HG03354 (cell line): ENCODE measurements around the gene MTHFD2.
"Not testable (repeated sequence)": the region's sequence is repeated elsewhere in the genome, so short reads cannot be mapped to it uniquely, and the experiment has no call there.

Source experiments
- ATAC-seq: cut with Tn5 transposase; IDR thresholded peaks from one replicate; pipeline ENCODE4 v1.9.1; 2021; ENCODE audit warnings: mild to moderate bottlenecking; ENCODE audit not compliant: unreplicated experiment, poor library complexity, severe bottlenecking

MTHFD2 gene

DNA sequence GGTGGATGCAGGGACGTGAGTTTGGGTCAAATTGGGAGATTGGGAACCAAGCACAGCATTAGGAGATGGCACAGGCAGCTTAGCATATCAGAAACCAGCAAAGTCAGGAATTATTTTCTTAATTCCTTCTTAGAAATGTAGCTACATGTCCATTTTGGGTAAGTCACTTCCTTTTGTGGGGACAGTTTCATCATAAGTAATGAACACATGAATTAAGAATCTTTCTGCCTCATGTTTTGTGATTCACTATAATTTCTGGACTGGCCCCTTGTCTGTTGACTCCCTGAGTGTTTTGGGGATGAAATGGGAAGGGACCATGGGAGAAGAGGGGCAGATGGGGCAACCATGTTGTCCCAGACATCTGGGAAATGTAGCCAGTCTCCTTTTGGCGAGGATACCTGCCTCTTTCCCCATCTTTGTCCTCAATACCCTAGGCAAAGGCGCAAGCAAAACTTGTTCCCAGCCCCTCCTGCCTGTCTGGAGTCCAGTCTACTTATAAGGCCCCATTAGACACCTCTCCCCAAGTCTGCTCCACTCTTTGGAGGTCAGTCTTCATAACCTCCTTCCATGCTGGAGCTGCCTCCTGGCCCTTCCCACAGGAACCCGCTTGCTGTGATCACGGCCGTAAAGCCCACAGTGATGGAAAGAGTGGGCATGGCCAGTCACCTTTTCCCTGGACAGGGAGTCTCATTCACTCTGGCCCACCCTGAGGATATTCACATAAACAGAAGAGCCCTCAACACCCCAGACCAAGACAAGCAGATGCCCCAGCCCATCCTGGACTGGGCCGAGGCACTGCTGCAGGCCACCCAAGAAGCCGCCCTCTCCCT lies 25.7 kb downstream of the MTHFD2 start:
- ATAC-seq: no peak

DNA sequence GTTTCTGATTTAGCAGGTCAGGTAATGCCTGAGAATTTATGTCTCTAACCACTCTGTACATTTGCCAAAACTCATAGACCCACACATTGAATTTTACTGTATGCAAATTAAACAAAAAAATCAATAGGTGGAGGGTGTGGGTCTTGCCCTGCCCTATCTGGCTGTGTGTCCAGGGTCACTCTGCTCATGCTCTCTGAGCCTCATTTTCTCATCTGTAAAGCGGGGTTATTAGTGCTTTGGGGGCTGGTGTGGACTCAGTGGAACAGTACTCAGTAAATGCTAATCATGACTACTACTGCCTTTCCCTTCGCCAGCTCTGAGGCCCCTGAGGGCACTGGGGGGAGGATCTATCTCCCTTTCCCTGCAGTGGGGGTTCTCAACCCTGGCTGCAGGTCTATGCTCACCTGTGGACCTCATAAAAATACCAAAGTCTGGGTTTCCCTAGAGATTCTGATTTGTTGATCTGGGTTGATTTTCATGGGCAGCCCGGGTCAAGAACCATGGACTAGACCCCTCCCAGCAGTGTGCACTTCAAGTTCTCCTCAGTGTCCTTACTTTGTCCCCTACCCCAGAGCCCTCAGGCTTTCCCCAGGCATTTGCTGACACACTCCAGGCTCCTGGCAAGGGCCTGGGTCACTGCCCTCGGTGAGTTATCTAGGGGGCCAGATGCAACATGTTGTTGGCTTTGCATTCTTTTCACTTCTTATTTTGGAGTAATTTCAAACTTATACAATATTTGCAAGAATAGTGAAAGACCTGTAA lies 27.5 kb downstream of the MTHFD2 start:
- ATAC-seq: no peak

DNA sequence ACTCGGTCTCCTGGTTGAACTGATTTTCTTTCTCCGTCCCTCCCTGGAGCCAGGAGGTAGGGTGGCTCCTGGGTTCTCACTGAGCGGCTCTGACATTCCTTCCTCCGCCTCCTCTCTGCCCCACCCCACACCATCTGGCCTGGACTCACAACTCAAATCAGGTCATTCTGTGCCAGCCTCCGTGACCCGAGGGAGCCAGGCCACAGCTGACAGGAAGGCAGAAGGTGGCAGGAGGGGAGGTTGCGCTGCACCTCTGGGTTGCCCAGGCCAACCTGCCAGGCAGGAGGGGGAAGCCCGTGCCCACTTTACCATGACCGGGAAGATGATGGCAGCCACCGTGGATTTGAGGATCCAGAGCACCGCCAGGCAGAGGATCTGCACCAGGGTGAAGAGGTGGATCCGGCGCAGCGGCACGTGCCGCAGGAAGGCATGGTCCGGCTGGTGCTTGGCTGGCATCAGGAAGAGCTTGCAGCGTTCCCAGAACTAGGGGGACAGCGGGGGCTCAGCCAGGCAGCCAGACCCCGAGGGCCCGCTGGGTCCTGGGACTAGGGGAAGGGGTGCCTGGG lies 28.3 kb downstream of the MTHFD2 start:
- no peak for ATAC-seq

DNA sequence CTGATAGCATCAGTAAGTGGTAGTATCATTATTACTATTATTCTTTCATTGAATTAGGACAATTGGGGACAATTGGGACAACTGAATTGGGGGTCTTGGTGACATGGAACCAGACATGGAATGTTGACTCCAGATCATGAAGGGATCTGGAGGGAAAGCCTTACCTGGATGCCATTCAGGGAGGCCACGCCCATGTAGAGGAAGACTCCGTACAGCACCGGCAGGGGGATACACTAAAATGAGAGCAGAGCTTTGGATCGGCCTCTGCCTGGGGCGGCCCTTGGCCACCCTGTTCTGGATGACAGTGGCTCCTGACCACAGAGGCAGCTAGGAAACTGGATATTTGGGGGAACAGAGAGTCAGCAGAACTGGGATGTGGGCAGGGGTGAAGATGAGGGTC lies 29.2 kb downstream of the MTHFD2 start:
- ATAC-seq: no peak

DNA sequence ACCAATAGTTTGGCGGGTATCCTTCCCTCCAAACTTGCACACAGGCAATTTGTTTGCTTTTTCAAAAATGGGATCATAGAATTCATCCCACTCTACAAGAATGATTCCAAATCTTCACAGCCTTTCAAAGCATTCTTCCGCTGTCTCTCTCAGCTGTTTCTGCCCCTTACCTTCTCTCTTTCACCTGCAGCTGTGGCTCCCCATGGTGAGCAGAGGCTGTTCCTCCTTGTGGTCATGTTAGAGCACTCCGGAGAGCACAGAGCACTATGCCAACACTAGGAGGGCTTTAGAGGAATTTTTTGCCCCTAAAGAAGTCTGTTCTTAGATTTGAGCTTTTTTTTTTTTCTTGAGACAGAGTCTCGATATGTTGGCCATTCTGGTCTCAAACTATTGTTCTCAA lies 30.4 kb downstream of the MTHFD2 start:
- ATAC-seq: no peak

DNA sequence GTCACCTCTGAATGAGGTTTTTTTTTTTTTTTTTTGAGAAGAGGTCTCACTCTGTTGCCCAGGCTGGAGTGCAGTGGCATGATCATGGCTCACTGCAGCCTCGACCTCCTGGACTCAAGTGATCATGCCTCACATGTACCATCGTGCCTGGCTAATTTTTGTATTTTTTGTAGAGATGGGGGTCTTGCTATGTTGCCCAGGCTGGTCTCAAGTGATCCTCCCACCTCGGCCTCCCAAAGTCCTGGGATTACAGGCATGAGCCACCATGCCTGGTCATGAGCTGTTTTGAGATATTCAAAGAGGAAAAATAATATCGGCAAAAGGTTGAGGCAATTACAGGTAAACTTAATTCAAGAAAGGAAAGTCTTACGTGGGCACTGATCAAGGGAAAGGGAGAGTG lies 31.4 kb downstream of the MTHFD2 start:
- ATAC-seq: not testable (repeated sequence)

DNA sequence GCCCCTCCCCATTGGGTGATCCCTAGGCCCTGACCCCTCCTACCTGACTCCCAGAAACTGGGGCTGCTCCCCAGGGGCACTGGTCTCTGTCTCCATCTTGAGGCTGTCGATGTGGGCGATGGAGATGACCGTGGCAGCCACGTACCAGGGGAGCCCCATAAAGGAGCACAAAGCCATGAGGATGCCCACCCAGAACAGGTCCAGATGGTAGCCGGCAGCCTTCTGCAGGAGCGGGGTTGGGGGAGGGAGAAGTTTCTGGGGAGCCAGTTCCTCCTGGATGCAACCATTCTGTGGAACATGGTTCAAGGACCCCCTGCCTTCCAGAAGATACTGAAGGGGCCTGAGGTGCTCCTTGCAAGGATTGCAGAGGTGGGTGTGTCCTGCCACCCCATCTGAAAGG lies 34.0 kb downstream of the MTHFD2 start:
- no peak for ATAC-seq

DNA sequence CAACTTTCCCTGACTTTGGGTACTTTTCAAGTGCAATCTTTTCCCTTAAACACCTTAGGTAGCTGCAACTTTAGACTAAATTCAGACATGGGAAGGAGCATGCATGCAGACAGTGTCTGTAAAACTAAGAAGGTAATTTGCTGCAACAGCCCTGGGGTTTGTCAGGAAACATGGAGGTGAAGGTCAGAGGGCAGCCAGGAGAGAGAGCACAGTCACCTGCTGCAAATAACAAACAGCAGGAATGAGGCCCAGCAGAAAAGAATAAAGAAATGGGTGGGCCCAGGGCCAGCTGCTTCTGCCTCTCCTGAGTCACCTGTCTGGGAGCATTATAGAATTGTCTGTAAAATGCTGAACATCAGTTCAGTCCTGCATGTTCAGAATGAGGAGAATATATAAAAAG lies 35.2 kb downstream of the MTHFD2 start:
- no peak for ATAC-seq

DNA sequence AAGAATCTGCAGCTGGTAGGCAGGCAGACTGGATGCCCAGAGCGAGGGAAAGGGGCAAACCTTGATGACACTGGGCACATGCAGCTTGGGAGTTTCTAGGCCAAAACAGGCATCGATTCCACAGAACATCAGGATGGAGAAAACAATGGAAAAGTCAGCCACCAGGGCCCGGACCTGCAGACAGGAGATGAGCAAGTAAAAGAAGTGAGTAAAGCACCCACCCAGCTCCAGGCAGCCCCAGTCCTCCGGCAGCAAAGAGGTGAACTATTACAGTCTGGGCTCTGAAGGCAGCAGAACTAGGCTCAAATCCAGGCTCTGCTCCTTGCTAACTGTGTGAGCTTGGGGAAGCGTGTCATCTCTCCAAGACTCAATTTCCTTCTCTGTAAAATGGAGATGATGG lies 36.6 kb downstream of the MTHFD2 start:
- no peak for ATAC-seq

DNA sequence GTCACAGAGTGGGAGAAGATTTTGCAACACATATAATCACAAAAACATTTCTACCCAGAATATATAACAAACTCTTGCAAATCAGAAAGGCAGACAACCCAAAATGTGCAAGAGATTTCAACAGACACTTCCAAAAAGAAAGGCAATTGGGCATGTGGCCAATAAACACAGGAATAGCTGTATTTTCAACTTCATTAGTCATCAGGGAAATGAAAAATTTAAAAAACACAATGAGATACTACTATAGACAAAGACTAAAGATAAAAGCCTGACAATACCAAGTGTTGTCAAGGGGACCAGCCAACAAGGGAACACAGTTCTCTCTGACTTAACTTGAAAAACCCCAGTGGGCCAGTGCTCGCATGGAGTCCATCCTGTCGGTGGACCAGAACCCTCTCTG lies 40.5 kb downstream of the MTHFD2 start:
- no peak for ATAC-seq

DNA sequence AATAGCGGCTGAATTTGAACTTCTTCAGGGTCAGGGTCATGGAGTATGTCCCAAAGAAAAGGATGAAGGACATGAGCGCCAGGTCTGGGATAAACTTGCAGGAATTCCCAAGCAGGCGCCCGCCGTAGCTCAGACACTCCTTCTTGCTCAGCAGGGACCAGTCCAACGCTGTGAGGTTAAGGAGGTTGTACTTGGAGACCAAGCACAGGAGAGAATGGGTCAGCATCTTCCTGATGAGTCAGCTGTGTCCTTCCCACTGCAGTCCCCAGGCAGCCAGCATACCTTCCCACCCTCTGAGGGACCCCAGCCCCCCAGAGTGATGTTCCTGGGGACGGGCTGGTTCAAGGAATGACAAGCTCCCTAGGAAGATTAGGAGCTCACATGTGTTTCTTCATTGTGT lies 40.9 kb downstream of the MTHFD2 start:
- ATAC-seq: no peak

DNA sequence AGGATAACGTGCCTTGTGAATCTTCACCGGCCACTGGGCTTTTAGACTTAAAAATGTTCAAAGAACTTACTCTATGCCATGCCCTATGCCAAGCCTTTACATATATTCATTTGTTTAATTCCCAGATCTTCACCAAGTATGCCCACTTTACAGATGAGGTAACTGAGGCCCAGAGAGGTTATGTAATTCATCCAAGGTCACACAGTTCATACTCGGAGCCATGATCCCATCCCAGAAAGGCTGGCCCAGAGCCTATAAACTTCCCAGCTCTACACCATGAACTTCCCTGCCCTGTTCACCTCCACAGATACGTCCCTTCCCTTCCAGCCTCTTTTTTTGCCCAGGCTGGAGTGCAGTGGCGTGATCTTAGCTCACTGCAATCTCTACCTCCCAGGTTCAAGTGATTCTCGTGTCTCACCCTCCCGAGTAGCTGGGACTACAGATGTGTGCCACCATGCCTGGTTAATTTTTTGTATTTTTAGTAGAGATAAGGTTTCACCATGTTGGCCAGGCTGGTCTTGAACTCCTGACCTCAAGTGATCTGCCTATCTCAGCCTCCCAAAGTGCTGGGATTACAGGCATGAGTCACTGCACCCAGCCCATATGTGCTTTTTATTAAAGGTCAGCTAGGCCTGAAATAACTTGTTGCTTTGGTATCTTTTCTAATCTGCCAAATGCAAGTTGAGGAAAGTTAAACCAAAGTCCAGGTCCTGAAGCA lies 44.1 kb downstream of the MTHFD2 start:
- no peak for ATAC-seq

DNA sequence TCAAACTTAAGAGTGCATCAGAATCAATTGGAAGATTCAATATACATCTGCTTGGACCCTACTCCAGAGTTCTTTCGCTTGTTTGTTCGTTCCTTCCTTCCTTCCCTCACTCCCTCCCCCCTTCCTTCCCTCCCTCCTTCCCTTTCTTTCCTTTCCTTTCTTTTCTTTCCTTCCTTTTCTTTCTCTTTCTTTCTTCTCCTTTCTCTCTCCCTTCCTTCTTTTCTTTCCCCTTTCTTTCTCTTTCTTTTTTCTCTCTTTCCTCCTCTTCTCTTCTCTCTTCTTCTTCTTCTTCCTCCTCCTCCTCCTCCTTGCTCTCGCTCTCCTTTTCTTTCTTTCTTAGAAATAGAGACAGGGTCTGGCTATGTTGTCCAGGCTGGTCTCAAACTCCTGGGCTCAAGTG lies 45.9 kb downstream of the MTHFD2 start:
- no peak for ATAC-seq

DNA sequence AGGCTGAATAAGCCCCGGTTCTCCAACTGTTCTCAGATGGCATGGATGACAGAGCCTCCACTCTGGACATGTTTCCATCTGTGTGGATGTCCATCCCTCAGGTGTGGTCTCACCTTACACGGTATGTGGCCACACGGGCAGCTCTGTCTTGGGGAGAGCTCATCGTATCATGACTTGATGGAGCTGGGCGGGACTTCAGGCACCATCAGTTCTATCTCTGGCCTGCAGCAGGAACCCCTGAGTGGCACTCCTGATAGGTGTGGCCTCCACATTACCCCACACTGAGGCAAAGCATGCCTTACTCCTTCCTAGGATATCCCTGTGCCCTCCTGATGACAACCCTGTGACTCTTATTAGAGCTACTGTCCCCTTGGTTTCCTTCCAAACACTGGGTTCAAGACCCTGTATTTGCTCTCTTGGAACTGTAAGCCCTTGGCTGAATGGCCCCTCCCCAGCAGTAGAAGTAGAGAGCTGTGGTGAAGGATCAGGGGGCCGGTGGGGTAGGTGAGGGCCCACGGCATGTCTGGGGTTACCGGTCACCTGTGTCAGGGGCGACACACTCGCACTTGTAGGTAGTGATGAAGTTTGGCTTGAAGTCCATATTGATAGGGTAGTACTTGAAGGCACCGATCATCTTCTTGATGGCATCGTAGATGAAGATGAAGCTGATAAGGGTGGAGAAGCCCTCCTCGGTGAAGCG lies 48.2 kb downstream of the MTHFD2 start:
- no peak for ATAC-seq

DNA sequence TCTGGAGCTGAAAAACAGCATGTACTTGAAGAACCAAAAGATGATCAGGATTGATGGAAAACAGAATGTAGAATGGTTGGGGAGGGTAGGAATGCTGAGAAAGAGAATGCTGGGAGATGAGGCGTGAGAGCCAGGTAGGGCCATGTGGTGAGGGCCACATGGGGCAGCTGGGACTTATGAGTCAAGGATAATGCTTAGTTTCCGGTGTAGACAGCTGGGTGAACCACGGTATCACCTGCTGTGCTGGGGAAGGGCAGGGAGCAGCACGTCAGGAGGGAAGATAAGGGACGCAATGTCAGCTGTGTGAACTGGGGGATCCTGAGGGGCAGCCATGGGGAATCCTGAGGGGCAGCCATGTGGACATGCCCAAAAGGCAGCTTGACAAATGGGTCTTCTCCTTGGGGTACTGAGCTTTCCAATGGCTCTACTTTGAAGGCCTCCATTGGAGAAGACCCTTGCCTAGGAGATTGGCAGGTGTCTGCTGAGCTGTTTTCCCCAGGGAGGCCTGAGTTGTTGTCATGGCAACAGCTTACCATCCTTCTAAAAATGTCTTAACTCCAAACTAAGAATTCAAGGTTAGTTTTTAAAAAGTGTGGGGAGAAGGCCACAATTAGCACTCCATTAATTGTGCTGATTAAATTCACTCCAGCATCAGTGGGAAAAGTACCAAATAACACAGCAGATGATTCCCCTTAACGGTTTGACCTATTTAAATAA lies 51.1 kb downstream of the MTHFD2 start:
- no peak for ATAC-seq

DNA sequence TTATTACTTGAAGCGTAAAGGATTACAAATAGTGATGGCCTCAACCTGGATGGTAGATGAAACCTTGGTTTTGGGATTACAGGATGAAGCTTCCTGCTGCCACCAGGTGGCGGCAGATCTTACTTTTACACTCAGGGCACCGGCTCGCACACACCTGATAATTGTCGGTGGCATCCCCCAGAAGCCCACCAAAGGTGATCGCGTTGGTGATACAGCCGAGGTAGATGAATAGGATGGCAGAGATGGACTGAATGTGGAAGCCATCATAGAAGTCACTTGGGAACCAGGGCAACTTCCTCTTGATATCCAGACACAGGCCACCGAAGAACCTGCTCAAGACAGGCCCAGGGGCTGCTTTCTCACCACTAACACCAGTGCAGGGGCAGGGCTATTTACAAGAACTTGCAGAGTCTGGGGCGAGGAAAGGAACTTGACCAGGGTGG lies 51.8 kb downstream of the MTHFD2 start:
- no peak for ATAC-seq

DNA sequence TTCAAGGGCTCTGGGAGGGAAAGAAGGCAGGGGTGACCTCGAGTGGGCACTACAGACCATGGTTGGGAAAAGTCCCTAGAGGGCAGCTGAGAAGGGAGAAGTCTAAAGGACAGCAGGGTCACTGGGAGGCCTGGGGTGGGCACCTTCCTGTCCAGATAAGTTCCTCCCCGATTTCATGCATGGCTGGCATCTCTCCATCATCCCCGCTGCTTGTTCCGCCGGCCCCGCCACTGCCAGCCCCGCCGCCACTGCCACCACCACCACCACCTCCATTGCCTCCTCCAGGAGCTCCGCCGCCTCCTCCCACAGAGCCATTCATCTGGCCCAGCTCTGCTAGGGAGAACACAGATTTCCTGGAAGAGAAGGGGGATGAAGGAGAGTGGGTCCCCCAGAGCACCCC lies 53.6 kb downstream of the MTHFD2 start:
- no peak for ATAC-seq

DNA sequence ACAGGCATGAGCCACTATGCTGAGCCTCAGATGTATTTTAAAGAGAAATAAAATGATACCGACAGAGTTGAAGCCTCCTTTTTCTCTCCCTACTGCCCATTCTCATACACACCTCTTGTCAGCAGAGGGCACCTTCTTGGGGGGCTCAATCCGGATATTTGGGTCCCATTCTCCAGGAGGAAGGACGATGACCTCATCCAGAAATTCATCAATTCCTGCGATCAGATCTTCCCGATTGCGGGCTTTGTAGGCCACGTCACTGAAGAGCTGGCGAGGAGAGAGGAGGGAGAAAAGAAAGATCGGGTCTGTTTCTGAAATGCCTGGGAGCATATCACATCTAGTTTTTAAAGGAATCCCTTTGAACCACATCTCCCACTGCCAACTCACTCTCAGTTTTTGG lies 54.4 kb downstream of the MTHFD2 start:
- no peak for ATAC-seq

DNA sequence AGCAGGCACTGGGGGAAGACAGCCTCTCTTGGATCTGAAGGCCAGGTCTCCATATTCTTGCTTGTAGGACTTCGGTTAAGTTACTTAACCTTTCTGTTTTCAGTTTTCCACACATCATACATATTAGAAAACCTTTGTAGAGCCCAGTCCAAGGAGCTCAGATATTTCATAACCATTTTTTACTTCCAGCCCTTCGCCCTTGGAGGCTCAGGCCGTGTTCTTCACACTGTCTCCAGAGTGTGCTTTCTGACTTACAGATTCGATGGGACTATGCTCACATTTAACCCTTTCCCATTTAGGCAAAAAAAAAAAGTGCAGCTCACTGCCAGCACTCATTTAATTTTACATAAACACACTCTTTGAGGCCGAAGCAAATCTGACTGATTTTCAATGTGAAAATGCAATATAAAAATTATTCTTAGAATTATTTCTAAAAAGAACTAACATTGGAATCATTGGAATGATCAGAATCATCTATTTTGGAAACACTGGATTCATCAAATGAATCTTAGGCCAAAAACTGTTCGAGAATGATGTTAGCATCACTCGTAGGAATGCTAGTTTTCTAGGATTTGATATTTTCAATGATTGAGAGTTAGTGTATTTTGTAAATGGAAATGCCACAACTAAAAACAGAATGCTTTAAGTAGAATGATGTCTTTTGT lies 55.0 kb downstream of the MTHFD2 start:
- ATAC-seq: no peak
